Heart left ventricle (tissue), 16 donors: ENCODE data around the gene GSTA3. TPM values are rescaled to one million over a fixed set of nuclear protein-coding genes. Genes with fewer than 3 reads are reported as not detected.

Experiments
- ATAC-seq, 4 donors: fragments of 200-7000 bp; cut with Tn5 transposase; one replicate each; pipeline ENCODE4 v1.9.1; 2020 to 2022; ENCODE audit warnings: moderate library complexity in 4 of 4, mild to moderate bottlenecking in 3 of 4, moderate number of reproducible peaks in 1 of 4
- DNase-seq, 5 donors: peaks; one replicate each; pipeline ENCODE4 v3.0.0-alpha.2; 2020
- H3K27ac ChIP-seq, 12 donors: fragments of 200-600 bp; sonication (generic) in 4 of 12; one replicate each; pipeline versions ENCODE4 v1.5.0 to v1.8.0; 2016 to 2022; ENCODE audit warnings: mild to moderate bottlenecking in 2 of 12
- H3K27me3 ChIP-seq, 9 donors: fragments of 200-600 bp; sonication (generic) in 2 of 9; one replicate each; pipeline versions ENCODE4 v1.5.1 to v1.8.0; 2016 to 2022; ENCODE audit warnings: mild to moderate bottlenecking in 3 of 9
- H3K36me3 ChIP-seq, 9 donors: fragments of 200-600 bp; sonication (generic) in 2 of 9; one replicate each; pipeline versions ENCODE4 v1.5.0 to v1.8.0; 2018 to 2022; ENCODE audit warnings: mild to moderate bottlenecking in 2 of 9
- H3K4me1 ChIP-seq, 12 donors: fragments of 200-600 bp; sonication (generic) in 4 of 12; one replicate each; pipeline versions ENCODE4 v1.5.0 to v1.8.0; 2016 to 2022; ENCODE audit warnings: mild to moderate bottlenecking in 3 of 12
- H3K4me3 ChIP-seq, 12 donors: fragments of 200-600 bp; sonication (generic) in 4 of 12; one replicate each; pipeline versions ENCODE4 v1.5.0 to v1.8.0; 2017 to 2022; ENCODE audit warnings: mild to moderate bottlenecking in 9 of 12, moderate library complexity in 4 of 12
- H3K9me3 ChIP-seq, 12 donors: fragments of 200-600 bp; sonication (generic) in 4 of 12; one replicate each; pipeline versions ENCODE4 v1.5.0 to v1.8.0; 2016 to 2022; ENCODE audit warnings: mild to moderate bottlenecking in 1 of 12
- CTCF ChIP-seq, 12 donors: fragments of 200-600 bp; sonication (generic) in 4 of 12; IDR thresholded peaks; one replicate each; pipeline versions ENCODE4 v1.5.0 to v1.8.0; 2018 to 2022; ENCODE audit warnings: antibody characterized with exemption in 12 of 12, mild to moderate bottlenecking in 5 of 12
- POLR2A ChIP-seq, 2 donors: fragments of 450-650 bp; IDR thresholded peaks; one replicate each; pipeline ENCODE4 v1.6.1; 2017; ENCODE audit warnings: antibody characterized with exemption in 2 of 2, mild to moderate bottlenecking in 2 of 2, moderate library complexity in 2 of 2
- WGBS, 4 donors: extraction: QIAGEN DNeasy Blood & Tissue Kit in 2 of 4; methylation state at CpG; one replicate each; pipeline versions ENCODE4 v1.1.5 to v1.1.7; 2013 to 2018; 5-methylcytosine and 5-hydroxymethylcytosine counted together
- intact Hi-C, 10 donors: fragments of 100-400 bp; cut with DNase I; formaldehyde crosslinking; loops; one replicate each; pipeline versions ENCODE4 v1.11.1 to v1.14.2; 2022
- polyA plus RNA-seq, 2 donors: library from polyadenylated mRNA; stranded (reverse); fragments of 200-250 nt; gene quantifications; one replicate each; pipeline ENCODE4 v1.2.3, GENCODE V29; 2013
- total RNA-seq, 9 donors: library from RNA; depleted of rRNA in 2 of 9; stranded (reverse); fragments of >200 nt in 2 of 9; fragmentation: NEBNext Ultra II Directional in 3 of 9; extraction: Animal tissue kit (Norgen Biotek cat#: 25700) in 3 of 9; gene quantifications; one replicate each; pipeline versions ENCODE4 v1.1.0 to v1.2.4, GENCODE V29; 2016 to 2023
- donor health status: ischemic (EF 13 %, LVEDD 7.1; RV severe dilation, severe dysfunction).
- donor health status: healthy with polysubstance abuse.
- donor health status: DM: no; HTN: yes; CAD: no.
- donor health status: DM: no; HTN: no; CAD: no.
- donor health status: ischemic (EF 25% LVEDD 6.9; RV normal size, moderate dysfunction).
- donor health status: ischemic (EF 25% LVEDD 5.7; RV mildly dilated, moderate dysfunction).
- donor health status: healthy.
- donor health status: DM: yes; HTN: yes; CAD: no.
- donor health status: ischemic (EF 35%, LVEDD 5.7; RV mildly dilated, moderate dysfunction).
- donor health status: nonischemic (EF 11% LVEDD 7.7; RV severe dilation, severe dysfunction).
- donor health status: DM: yes; HTN: yes; CAD: no.
- donor health status: PGD.
- donor health status: ischemic (EF 29% LVEDD 5.4; RV normal size, mild dysfunction).
- donor health status: nonischemic (EF 23%, LVEDD 6.1; RV moderate dilation, normal function).

The GSTA3 gene
- total and polyA plus RNA-seq, 11 donors, result not detected

- TF ChIP-seq POLR2A (IDR thresholded peaks at IDR 0.05), result no peak
- no peak for TF ChIP-seq CTCF (IDR thresholded peaks at IDR 0.05)
- intact Hi-C loops, result no loop called here
- Histone ChIP-seq H3K36me3 (no peaks in the 10 kb centered on the region), H3K4me1 (no peaks in the 10 kb centered on the region), H3K4me3 (no peak overlapping the region), H3K9me3 (no peaks in the 10 kb centered on the region), H3K27ac (no peak overlapping the region), H3K27me3 (no peaks in the 10 kb centered on the region)
- ATAC-seq, result no peak
- WGBS, 4 donors, result 66 to 79% (median 71%) methylated on average over 2 of the region's 2 CpGs
- no peak for DNase-seq
These were observed 21.9 kb upstream of the GSTA3 start for GRCh38 chr6:52931351-52931750.

- DNase-seq (no peak), ATAC-seq (no peak)
- Histone ChIP-seq H3K27me3 (no peaks in the 10 kb centered on the region), H3K4me1 (no peaks in the 10 kb centered on the region), H3K36me3 (no peaks in the 10 kb centered on the region), H3K4me3 (no peak overlapping the region), H3K27ac (no peak overlapping the region), H3K9me3 (no peaks in the 10 kb centered on the region)
- TF ChIP-seq POLR2A (IDR thresholded peaks at IDR 0.05) (no peak), CTCF (IDR thresholded peaks at IDR 0.05) (no peak)
- 88 to 92% (median 90%) methylated on average over 6 of the region's 6 CpGs for WGBS, 4 donors
- intact Hi-C loops, result no loop called here
These were observed 20.0 kb upstream of the GSTA3 start for GRCh38 chr6:52929321-52930164.

- H3K9me3 ChIP-seq, result no peaks in the 10 kb centered on the region
- ATAC-seq (no peak), DNase-seq (no peak)
- intact Hi-C loops, result no loop called here
- H3K36me3 ChIP-seq, result no peaks in the 10 kb centered on the region
- no peak overlapping the region for H3K27ac ChIP-seq
- no peak overlapping the region for H3K4me3 ChIP-seq
- no peak for TF ChIP-seq CTCF (IDR thresholded peaks at IDR 0.05)
- no peak for TF ChIP-seq POLR2A (IDR thresholded peaks at IDR 0.05)
- H3K27me3 ChIP-seq, result no peaks in the 10 kb centered on the region
- no peaks in the 10 kb centered on the region for H3K4me1 ChIP-seq
- WGBS, 4 donors, result 78 to 86% (median 83%) methylated on average over 8 of the region's 8 CpGs
These were observed 18.0 kb upstream of the GSTA3 start for GRCh38 chr6:52927451-52927850.

GRCh38 chr6:52925919-52926792 lies 16.7 kb upstream of the GSTA3 start:
- Histone ChIP-seq H3K9me3 (no peaks in the 10 kb centered on the region), H3K4me1 (no peaks in the 10 kb centered on the region), H3K27ac (no peak overlapping the region), H3K27me3 (no peaks in the 10 kb centered on the region), H3K4me3 (no peak overlapping the region), H3K36me3 (no peaks in the 10 kb centered on the region)
- ATAC-seq (no peak), DNase-seq (no peak)
- intact Hi-C loops, result no loop called here
- no peak for TF ChIP-seq POLR2A (IDR thresholded peaks at IDR 0.05)
- TF ChIP-seq CTCF (IDR thresholded peaks at IDR 0.05), result no peak
- 65 to 72% (median 69%) methylated on average over 9 of the region's 9 CpGs for WGBS, 4 donors
